Mucosa of rectum (tissue), 2 donors: Measurements from ENCODE around the gene HLA-DPB1.

ENCODE experiments used
- H3K27ac ChIP-seq, 2 donors: one replicate each; pipeline ENCODE4 v1.7.0; 2013; ENCODE audit warnings: inconsistent platforms in 2 of 2, low read depth in 2 of 2, low read length in 2 of 2
- H3K27me3 ChIP-seq, 2 donors: one replicate each; pipeline ENCODE4 v1.7.0; 2013; ENCODE audit warnings: low read length in 2 of 2; ENCODE audit not compliant: control insufficient read depth in 2 of 2, insufficient read depth in 2 of 2
- H3K36me3 ChIP-seq, 2 donors: one replicate each; pipeline ENCODE4 v1.7.0; 2013; ENCODE audit warnings: low read length in 2 of 2; ENCODE audit not compliant: control insufficient read depth in 2 of 2, insufficient read depth in 2 of 2
- H3K4me1 ChIP-seq, 2 donors: one replicate each; pipeline ENCODE4 v1.7.0; 2013; ENCODE audit warnings: low read length in 2 of 2, mild to moderate bottlenecking in 1 of 2; ENCODE audit not compliant: control insufficient read depth in 2 of 2, insufficient read depth in 2 of 2
- H3K4me3 ChIP-seq, 2 donors: one replicate each; pipeline ENCODE4 v1.7.0; 2013; ENCODE audit warnings: low read length in 2 of 2
- H3K9ac ChIP-seq, 2 donors: one replicate each; pipeline ENCODE4 v1.7.0; 2013; ENCODE audit warnings: low read length in 2 of 2, low read depth in 1 of 2, mild to moderate bottlenecking in 1 of 2
- H3K9me3 ChIP-seq, 2 donors: one replicate each; pipeline ENCODE4 v1.7.0; 2013; ENCODE audit warnings: low read length in 2 of 2; ENCODE audit not compliant: control insufficient read depth in 2 of 2
- donor health status: healthy.
- donor health status: Normal muscosa, but diverticular disease.

Gene HLA-DPB1

DNA sequence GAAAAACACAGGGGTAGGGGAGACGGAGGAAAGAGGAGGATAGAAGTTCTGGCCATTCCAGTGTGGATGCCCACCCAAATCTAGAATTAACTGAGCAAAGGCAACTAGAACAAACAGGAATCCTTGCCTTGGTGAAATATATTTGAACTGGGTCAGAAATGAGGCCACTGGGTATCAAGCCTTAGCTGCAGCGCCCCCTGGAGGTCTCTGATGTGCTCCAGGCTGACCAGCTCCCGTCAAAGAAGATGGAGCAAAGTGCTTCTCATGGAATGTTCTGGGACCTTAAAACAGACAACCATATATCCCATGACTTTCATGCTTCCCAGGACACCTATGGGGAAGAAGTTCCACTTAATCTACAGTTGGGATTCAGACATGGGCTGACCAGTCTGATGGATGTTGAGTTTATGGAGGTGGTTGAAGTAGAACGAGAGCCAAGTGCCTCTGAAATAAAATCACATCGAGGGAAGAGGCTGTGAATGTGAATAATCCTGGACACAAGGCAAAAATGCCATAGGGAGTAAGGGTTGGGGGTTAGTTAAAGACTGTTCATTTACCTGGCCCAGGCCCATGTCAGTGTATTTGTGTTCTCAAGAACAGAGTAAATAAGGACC lies 50.4 kb downstream of the HLA-DPB1 start:
- Histone ChIP-seq H3K4me3 (no peak overlapping the region), H3K27ac (no peak overlapping the region), H3K4me1 (no peaks in the 10 kb centered on the region), H3K36me3 (no peaks in the 10 kb centered on the region), H3K9ac (no peak overlapping the region), H3K9me3 (peaks cover 5 to 7% of the 10 kb centered on the region in 2 donors), H3K27me3 (peaks cover 0 to 3% of the 10 kb centered on the region in 2 donors)

DNA sequence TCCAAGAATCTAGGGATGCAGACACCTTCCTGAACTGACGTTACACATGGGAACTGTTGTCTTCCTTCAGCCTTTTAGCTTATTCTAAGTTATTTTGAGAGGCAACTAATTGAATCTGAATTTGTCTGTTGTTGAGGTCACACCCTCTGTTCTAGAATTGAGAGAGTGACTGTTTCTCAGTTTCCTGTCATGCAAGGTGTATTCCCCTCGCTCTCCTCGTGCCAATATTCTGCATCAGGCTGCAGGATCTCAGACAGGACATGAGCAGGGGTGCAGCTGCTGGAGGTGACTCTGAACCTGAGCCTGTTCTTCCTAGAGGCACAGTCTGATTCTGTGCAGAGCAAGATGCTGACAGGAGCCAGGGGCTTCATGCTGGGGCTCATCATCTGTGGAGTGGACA lies 52.5 kb downstream of the HLA-DPB1 start:
- H3K36me3 ChIP-seq: no peaks in the 10 kb centered on the region
- no peak overlapping the region for H3K9ac ChIP-seq
- peaks cover 3% of the 10 kb centered on the region in 2 donors for H3K9me3 ChIP-seq
- H3K4me1 ChIP-seq: no peaks in the 10 kb centered on the region
- H3K27ac ChIP-seq: no peak overlapping the region
- peaks cover 0 to 3% of the 10 kb centered on the region in 2 donors for H3K27me3 ChIP-seq
- no peak overlapping the region for H3K4me3 ChIP-seq

DNA sequence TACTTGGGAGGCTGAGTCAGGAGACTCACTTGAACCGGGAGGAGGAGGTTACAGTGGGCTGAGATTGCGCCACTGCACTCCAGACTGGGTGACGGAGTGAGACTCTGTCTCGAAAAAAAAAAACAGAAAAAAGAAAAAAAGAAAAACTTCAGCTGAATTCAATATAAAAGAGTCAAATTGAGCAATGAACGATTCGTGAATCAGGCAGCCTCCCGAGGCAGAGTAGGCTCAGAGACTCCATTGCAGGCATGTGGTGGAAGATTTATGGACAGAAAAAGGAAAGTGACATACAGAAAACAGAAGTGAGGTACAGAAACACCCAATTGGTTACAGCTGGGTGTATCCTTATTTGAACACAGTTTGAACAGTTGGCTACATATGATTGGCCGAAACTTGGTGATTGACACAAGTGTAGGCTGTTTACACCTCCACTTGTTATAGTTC lies 56.3 kb downstream of the HLA-DPB1 start:
- H3K27me3 ChIP-seq: no peaks in the 10 kb centered on the region
- no peak overlapping the region for H3K4me3 ChIP-seq
- no peaks in the 10 kb centered on the region for H3K4me1 ChIP-seq
- H3K27ac ChIP-seq: no peak overlapping the region
- no peak overlapping the region for H3K9ac ChIP-seq
- no peaks in the 10 kb centered on the region for H3K9me3 ChIP-seq
- H3K36me3 ChIP-seq: no peaks in the 10 kb centered on the region

DNA sequence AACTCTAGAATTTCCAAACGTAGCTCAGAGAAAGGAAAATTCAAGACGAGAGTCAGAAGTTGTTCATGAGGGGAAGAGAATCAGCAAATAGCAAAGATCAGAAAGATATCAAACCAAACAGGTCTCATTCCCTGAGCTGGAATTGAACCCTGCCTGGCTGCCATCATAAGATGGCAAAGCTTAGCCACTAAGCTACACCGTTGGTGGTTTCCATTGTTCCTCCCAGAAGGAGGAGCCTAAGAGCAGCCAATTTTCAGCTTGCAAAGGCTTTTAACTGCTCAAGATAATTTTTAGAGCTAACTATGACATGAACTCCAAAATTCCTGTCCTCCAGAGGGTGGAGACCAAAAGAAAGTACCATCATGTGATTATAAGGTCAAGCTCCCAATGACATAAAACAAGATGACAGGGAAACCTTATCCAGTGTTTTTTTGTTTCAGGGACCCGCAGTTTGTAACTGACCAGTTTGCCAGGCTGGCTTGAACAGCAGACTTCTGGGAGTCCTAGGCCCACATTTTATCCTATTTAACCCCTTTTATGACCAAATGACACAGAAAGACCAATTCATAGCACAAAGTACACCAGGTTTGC lies 60.6 kb downstream of the HLA-DPB1 start:
- Histone ChIP-seq H3K36me3 (no peaks in the 10 kb centered on the region), H3K4me3 (no peak overlapping the region), H3K9me3 (no peaks in the 10 kb centered on the region), H3K27ac (no peak overlapping the region), H3K9ac (no peak overlapping the region), H3K27me3 (no peaks in the 10 kb centered on the region), H3K4me1 (no peaks in the 10 kb centered on the region)
